Stomach (tissue), 4 donors: Measurements from ENCODE around the gene NNMT.

Experiments
- CTCF ChIP-seq, 7 experiments: fragments of 450-650 bp in 4 of 7; fragments of 200-600 bp in 3 of 7; sonication (generic) in 3 of 7; IDR thresholded peaks; one replicate each; pipeline ENCODE4 v1.5.1; 2016 to 2019; ENCODE audit warnings: antibody characterized with exemption in 7 of 7, control low read depth in 2 of 7, mild to moderate bottlenecking in 1 of 7
- EP300 ChIP-seq: sonication (generic); formaldehyde crosslinking; IDR thresholded peaks from one replicate; pipeline ENCODE4 v1.6.1; 2017; ENCODE audit warnings: antibody characterized with exemption
- POLR2A ChIP-seq, 4 donors: fragments of 450-650 bp; IDR thresholded peaks; one replicate each; pipeline ENCODE4 v1.6.1; 2016; ENCODE audit warnings: antibody characterized with exemption in 4 of 4, control low read depth in 2 of 4, mild to moderate bottlenecking in 1 of 4, moderate library complexity in 1 of 4
- POLR2AphosphoS5 ChIP-seq, 3 donors: sonication (generic); formaldehyde crosslinking; IDR thresholded peaks; one replicate each; pipeline ENCODE4 v1.6.1; 2016; ENCODE audit warnings: antibody characterized with exemption in 3 of 3

GRCh38 chr11:114298710-114299109 is 2.5 kb downstream of the NNMT start:
- TF ChIP-seq CTCF (IDR thresholded peaks at IDR 0.05) (no peak), EP300 (no peak), POLR2A (IDR thresholded peaks at IDR 0.05) (no peak), POLR2AphosphoS5 (IDR thresholded peaks at IDR 0.05) (no peak)
